ENCODE results near the gene FRMD4B.
A peak's percentile ranks its signal among the peaks of the same experiment; 100 is the strongest.

Gene FRMD4B

GRCh38 chr3:69128509-69128908 is 257.4 kb downstream of the FRMD4B start:
- DNase-seq (ENCODE audit: low read depth, low spot score), result no peak

DNA sequence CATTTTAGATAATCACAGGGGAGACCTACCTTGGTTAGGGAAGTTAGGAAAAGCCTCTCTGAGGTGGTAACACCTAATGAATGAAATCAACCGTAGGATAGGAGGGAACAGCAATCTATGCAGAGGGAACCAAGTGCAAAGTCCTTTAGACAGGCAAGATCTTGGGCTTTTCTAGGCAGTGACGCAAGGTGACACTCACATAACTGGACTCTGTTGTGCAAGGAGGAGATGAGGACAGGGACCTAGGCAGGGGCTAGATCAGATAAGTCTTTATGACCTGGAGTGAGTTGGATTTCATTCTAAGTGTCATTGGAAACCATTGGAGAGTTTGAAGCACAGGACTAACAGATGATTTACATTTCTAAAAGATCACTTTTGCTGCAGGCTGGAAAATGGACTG is 258.9 kb downstream of the FRMD4B start:
- DNase-seq (ENCODE audit: low read depth, low spot score), result no peak

DNA sequence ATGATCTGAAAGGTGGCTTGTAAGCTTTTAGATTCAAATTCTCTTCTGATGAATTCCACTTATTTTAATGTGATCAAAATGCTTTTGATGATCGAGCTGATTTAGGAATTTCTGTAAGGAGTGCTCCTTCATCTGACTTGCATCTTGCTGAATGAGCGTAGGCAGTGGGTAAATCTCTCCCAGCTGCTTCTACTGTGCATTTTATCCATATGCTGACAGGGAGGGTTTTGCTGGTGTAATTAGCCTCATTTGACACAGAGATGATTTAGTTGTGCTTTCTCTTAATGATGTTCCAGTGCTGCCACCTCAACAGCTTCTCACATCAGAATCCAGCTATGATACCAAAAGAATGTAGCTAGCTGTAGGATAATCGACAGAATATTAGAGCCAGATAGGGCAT is 259.7 kb downstream of the FRMD4B start:
- no peak for DNase-seq (ENCODE audit: low read depth, low spot score)

GRCh38 chr3:69122403-69122802 is 263.5 kb downstream of the FRMD4B start, which contains the start of gene LMOD3:
Gene LMOD3, minus strand, starts transcription at chr3:69122595. Its CDS starts 209 bp downstream, at chr3:69122386.
- no peak for DNase-seq (ENCODE audit: low read depth, low spot score)

- no peak for DNase-seq (ENCODE audit: low read depth, low spot score)
Measured at GRCh38 chr3:69121950-69122349, 263.9 kb downstream of the FRMD4B start.

- DNase-seq (ENCODE audit: low read depth, low spot score), result no peak
Measured at GRCh38 chr3:69121513-69121912, 264.4 kb downstream of the FRMD4B start.

DNA sequence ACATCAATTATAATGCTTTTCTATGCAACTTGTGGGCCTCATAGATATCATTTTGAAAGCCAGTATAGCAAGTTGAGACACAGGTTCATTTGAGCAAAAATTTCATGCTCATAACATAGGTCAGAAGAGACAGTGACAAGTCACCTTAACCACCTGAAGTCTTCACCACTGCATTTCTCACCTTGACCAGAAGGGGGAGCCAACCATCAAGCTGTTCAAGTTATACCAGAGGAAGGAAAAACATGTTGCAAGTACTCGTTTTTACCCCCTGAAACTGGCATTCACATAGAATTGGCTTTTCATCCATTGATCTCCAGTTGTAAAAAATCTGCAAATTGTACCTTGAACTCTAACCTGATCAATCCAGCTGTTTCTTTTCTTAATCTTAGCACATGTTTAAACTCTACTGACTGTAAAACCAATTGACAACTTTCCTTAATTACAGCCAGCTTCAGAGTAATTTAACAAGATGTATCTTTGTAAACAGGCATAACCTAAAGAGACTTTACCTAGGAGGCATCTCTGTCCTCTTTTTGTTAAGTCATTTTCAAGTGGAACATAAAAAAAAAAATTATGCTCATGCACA is 264.9 kb downstream of the FRMD4B start:
- DNase-seq (ENCODE audit: low read depth, low spot score), result peak; percentile 77

All from ELF-1 (cell line).